K562 (cell line): Measurements from ENCODE around the gene CDK4. TPM values are rescaled to one million over a fixed set of nuclear protein-coding genes. Genes with fewer than 3 reads are reported as not detected.
A peak's percentile ranks its signal among the peaks of the same experiment; 100 is the strongest.

ENCODE experiments used
- BCL6 ChIP-seq: fragments of 250-450 bp; sonication (Bioruptor Pico); IDR thresholded peaks from 2 replicates; pipeline ENCODE4 v1.4.0; 2020
- HDGF ChIP-seq: fragments of 450-650 bp; IDR thresholded peaks from 2 replicates; pipeline ENCODE4 v1.6.1; 2016
- RBBP5 ChIP-seq: fragments of 200-600 bp; sonication (generic); IDR thresholded peaks from 2 replicates; pipeline ENCODE4 v1.6.1; 2012; ENCODE audit warnings: borderline replicate concordance, mild to moderate bottlenecking, low read length, control low read depth, inconsistent platforms; ENCODE audit not compliant: insufficient read depth, poor library complexity, severe bottlenecking
- SREBF1 ChIP-seq: fragments of 150-350 bp; IDR thresholded peaks from 2 replicates; pipeline ENCODE4 v1.6.1; 2014; ENCODE audit warnings: antibody characterized with exemption, low read depth, low read length, borderline replicate concordance
- STAG1 ChIP-seq: sonication (generic); formaldehyde crosslinking; IDR thresholded peaks from 2 replicates; pipeline ENCODE4 v1.5.0; 2020; ENCODE audit warnings: missing genetic modification reagents, borderline replicate concordance
- ZBTB1 ChIP-seq: sonication (generic); formaldehyde crosslinking; IDR thresholded peaks from 2 replicates; pipeline ENCODE4 v1.8.1; 2023; ENCODE audit warnings: missing genetic modification reagents, low read depth, mild to moderate bottlenecking, borderline replicate concordance
- ZNF668 ChIP-seq: fragments of 250-450 bp; sonication (Bioruptor Pico); IDR thresholded peaks from 2 replicates; pipeline ENCODE4 v1.8.0; 2022; ENCODE audit warnings: mild to moderate bottlenecking, inconsistent platforms
- polyA plus RNA-seq, 8 experiments: library from polyadenylated mRNA; depleted of rRNA in 4 of 8; stranded (reverse) in 5 of 8; unstranded in 3 of 8; fragments of >200 nt; fragmentation: Nextera tagmentation in 2 of 8; fragmentation: Illumina TruSeq in 1 of 8; extraction: Ambion mirVana in 2 of 8; extraction: Trizol in 1 of 8; gene quantifications; 2 replicates each; pipeline versions ENCODE4 v1.2.1 to v1.2.3, GENCODE V29; 2011 to 2014; ENCODE audit warnings: inconsistent platforms in 1 of 8, missing spikeins in 1 of 8
- total RNA-seq, 7 experiments: library from RNA; depleted of rRNA in 6 of 7; stranded (reverse); fragments of >200 nt in 6 of 7; fragmentation: Illumina TruSeq in 2 of 7; extraction: Trizol in 2 of 7; gene quantifications; 2 replicates each; pipeline versions ENCODE4 v1.2.1 to v1.2.3, GENCODE V29; 2011 to 2021; ENCODE audit warnings: low replicate concordance in 1 of 7
- TF ChIP-seq, protein P1 (sequence below), 2 experiments: fragments of 450-650 bp in 1 of 2; sonication (generic) in 1 of 2; formaldehyde crosslinking in 1 of 2; IDR thresholded peaks; 2 replicates each; pipeline versions ENCODE4 v1.7.1 to v1.9.0; 2016 to 2022; ENCODE audit warnings: inconsistent platforms in 1 of 2, mild to moderate bottlenecking in 1 of 2, missing genetic modification reagents in 1 of 2
- TF ChIP-seq, protein P2 (sequence below), 2 experiments: fragments of 200-800 bp in 1 of 2; sonication (Bioruptor generic) in 1 of 2; sonication (generic) in 1 of 2; formaldehyde crosslinking in 1 of 2; IDR thresholded peaks in 1 of 2; conservative IDR thresholded peaks in 1 of 2; 2 replicates each; pipeline versions ENCODE4 v1.5.0 to v1.6.1; 2016 to 2020; ENCODE audit warnings: missing compliant biosample characterization in 1 of 2, missing genetic modification characterization in 1 of 2, missing genetic modification reagents in 1 of 2
- TF ChIP-seq, protein P3 (sequence below), 2 experiments: IDR thresholded peaks in 1 of 2; conservative IDR thresholded peaks in 1 of 2; 2 replicates each; pipeline ENCODE4 v1.6.1; 2016; ENCODE audit warnings: low read depth in 2 of 2, mild to moderate bottlenecking in 1 of 2, missing compliant biosample characterization in 1 of 2, missing genetic modification characterization in 1 of 2, moderate library complexity in 1 of 2

The CDK4 gene
- total and polyA plus RNA-seq, 9 of the 15 experiments (the other 6 are each of a cell fraction or from before 2014, with no cell fraction given): 37.8 to 436 (median 238) TPM

DNA sequence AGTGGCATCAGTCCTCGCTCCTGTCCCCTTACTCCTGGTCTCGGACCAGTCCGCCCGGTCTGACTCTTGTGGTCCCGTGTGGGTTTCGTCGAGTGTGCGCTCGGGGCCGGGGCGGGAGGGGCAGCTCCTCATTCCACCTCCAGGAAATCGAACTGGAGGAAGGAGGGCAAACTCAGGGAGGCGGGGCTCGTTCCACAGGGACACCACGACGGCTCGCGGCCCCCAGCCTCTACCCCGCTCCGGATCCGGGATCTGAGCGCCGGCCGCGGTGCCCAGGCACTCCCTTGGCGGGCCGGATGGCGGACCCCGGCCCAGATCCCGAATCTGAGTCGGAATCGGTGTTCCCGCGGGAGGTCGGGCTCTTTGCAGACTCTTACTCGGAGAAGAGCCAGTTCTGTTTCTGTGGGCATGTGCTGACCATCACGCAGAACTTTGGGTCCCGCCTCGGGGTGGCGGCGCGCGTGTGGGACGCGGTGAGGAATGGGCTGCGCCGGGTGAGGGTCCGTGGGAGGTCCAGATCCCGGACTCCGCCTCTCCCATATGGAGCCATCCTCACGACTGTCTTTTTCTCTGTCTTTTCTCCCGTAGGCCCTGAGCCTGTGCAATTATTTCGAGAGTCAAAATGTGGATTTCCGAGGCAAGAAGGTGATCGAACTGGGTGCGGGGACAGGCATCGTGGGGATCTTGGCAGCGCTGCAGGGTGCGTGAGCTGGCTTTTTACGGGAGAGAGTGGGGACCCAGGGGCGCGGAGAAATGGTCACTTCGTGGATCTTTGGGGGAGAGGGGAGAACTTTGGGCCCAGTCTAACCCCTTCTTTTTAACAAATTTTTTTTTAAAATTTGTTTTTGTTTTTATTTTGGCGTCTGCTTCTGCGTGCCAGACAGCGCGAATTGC is 20.6 kb upstream of the CDK4 start, which contains the start of gene EEF1AKMT3 (continued):
- TF ChIP-seq, protein P1, sequence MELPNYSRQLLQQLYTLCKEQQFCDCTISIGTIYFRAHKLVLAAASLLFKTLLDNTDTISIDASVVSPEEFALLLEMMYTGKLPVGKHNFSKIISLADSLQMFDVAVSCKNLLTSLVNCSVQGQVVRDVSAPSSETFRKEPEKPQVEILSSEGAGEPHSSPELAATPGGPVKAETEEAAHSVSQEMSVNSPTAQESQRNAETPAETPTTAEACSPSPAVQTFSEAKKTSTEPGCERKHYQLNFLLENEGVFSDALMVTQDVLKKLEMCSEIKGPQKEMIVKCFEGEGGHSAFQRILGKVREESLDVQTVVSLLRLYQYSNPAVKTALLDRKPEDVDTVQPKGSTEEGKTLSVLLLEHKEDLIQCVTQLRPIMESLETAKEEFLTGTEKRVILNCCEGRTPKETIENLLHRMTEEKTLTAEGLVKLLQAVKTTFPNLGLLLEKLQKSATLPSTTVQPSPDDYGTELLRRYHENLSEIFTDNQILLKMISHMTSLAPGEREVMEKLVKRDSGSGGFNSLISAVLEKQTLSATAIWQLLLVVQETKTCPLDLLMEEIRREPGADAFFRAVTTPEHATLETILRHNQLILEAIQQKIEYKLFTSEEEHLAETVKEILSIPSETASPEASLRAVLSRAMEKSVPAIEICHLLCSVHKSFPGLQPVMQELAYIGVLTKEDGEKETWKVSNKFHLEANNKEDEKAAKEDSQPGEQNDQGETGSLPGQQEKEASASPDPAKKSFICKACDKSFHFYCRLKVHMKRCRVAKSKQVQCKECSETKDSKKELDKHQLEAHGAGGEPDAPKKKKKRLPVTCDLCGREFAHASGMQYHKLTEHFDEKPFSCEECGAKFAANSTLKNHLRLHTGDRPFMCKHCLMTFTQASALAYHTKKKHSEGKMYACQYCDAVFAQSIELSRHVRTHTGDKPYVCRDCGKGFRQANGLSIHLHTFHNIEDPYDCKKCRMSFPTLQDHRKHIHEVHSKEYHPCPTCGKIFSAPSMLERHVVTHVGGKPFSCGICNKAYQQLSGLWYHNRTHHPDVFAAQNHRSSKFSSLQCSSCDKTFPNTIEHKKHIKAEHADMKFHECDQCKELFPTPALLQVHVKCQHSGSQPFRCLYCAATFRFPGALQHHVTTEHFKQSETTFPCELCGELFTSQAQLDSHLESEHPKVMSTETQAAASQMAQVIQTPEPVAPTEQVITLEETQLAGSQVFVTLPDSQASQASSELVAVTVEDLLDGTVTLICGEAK (IDR thresholded peaks at IDR 0.05): 0 out of 2 replicates have a peak, but pooled peaks have one; percentile 36
- TF ChIP-seq, protein P1 (CRISPR knock-in tag; IDR thresholded peaks at IDR 0.05): no peak
- TF ChIP-seq, protein P2, sequence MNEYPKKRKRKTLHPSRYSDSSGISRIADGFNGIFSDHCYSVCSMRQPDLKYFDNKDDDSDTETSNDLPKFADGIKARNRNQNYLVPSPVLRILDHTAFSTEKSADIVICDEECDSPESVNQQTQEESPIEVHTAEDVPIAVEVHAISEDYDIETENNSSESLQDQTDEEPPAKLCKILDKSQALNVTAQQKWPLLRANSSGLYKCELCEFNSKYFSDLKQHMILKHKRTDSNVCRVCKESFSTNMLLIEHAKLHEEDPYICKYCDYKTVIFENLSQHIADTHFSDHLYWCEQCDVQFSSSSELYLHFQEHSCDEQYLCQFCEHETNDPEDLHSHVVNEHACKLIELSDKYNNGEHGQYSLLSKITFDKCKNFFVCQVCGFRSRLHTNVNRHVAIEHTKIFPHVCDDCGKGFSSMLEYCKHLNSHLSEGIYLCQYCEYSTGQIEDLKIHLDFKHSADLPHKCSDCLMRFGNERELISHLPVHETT (CRISPR knock-in tag; conservative IDR thresholded peaks at IDR 0.05 in 1 of 2, IDR thresholded peaks at IDR 0.05 in 1 of 2): no peak
- no peak for TF ChIP-seq BCL6 (CRISPR knock-in tag)
- TF ChIP-seq ZBTB1 (CRISPR knock-in tag): 0 out of 2 replicates have a peak, but pooled peaks have one; percentile 67
- TF ChIP-seq, protein P3, sequence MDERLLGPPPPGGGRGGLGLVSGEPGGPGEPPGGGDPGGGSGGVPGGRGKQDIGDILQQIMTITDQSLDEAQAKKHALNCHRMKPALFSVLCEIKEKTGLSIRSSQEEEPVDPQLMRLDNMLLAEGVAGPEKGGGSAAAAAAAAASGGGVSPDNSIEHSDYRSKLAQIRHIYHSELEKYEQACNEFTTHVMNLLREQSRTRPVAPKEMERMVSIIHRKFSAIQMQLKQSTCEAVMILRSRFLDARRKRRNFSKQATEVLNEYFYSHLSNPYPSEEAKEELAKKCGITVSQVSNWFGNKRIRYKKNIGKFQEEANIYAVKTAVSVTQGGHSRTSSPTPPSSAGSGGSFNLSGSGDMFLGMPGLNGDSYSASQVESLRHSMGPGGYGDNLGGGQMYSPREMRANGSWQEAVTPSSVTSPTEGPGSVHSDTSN (CRISPR knock-in tag; IDR thresholded peaks at IDR 0.05; ENCODE audit: low read depth): no peak
- TF ChIP-seq, protein P3 (tag; conservative IDR thresholded peaks at IDR 0.05; ENCODE audit: low read depth): no peak
- peak; percentile 79 for TF ChIP-seq RBBP5
- no peak for TF ChIP-seq ZNF668 (CRISPR knock-in tag)
- no peak for TF ChIP-seq SREBF1
- TF ChIP-seq STAG1 (CRISPR knock-in tag): 0 out of 2 replicates have a peak, but pooled peaks have one; percentile 30
- 0 out of 2 replicates have a peak, but pooled peaks have one; percentile 18 for TF ChIP-seq HDGF
